ENCODE data around the gene AUTS2.

DNA sequence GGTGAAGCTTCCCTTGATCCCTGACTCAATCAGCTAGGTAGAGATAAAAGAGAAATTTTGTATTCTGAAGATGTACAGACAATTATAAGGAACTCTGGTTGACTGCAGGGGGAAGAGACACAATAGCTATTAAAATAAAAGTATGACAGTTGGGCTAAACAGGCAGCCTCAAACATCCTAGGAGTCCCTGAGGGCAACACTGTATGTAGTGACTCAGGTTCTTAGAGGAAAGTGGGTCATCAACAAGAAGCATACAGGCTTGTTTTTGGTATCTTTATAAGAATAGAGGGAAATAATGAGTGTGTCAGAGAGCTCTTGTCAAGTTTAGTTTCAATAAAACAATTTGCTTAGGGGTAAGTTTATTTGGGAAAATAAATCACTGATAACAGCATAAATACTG lies 150.3 kb downstream of the AUTS2 start:
- TF ChIP-seq CTCF (IDR thresholded peaks at IDR 0.05; ENCODE audit: low read length), result no peak
- TF ChIP-seq EZH2 (IDR thresholded peaks at IDR 0.05; ENCODE audit: borderline replicate concordance, low read length), result no peak

All from OCI-LY1 (cell line).